Hippocampal formation (tissue), 2 donors: Measurements from ENCODE around the gene SWSAP1.

ENCODE experiments used
- DNase-seq, 2 donors: peaks; one replicate each; lab custom pipeline; 2025; lab: John Stamatoyannopoulos, UW

Gene SWSAP1

GRCh38 chr19:11355160-11356073 lies 19.0 kb upstream of the SWSAP1 start, which contains the start of gene PLPPR2:
PLPPR2 (plus strand) TSS chr19:11355432; CDS start chr19:11357674, 2,242 bp downstream.
- peak; percentile 70 to 72 for DNase-seq

DNA sequence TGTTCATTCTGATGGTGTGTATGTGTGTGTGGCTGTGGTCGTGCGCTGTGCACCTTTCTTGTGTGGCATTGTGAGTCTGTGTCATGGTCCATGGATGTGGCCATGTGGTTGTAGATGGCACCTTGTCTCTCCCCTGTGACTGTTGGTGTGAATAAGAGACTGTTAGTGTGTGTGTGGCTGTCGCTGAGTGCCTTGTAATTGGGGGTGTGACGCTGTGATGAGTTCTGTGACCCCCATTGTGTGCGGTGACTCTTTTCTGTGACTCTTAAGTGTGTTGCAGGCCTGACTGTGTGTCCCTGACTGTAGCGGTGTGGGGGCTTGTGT lies 18.4 kb upstream of the SWSAP1 start:
- no peak for DNase-seq

DNA sequence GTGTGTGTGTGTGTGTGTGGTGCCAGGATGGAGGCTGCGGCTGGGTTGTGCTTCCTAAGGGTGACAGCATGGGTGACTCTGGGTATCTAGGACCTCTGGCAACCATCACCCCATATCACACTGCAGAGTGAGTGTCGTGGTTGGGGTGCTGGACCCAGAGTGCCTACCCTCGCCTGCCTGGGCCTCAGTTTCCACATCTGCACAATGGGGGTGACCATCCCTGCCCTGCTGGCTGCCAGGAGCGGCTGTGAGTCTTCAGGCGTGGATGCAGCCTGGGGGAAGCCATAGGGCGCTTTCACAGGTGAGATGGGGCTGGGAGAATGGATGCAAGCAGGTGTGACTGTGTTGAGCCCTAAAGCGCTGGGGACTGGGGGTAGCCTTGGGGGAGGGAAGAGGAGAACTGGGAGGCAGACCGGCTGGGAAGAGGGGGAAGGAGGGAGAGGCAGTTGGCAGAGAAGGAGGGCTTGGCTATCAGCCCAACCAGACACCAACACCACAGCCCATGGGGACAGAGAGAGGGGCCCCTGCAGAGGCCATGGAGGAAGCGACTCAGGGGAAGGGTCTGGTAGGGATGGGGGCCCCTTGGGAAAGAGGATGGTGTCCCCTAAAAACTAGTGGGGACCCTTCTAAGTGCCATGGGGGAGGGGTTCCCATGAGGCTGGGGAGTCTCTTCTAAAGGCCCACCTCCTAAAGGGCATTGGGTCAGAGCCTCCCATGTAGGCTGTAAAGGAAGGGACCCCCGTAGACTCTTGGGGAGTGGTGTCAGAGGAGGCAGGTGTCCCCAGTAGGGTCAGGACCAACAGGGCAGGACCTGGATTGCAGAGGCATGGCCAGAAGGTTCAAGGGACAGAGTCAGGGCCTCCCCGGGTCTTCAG lies 17.6 kb upstream of the SWSAP1 start:
- DNase-seq, result no peak

- DNase-seq, result no peak
These were observed 15.0 kb upstream of the SWSAP1 start for GRCh38 chr19:11359421-11359820.

DNA sequence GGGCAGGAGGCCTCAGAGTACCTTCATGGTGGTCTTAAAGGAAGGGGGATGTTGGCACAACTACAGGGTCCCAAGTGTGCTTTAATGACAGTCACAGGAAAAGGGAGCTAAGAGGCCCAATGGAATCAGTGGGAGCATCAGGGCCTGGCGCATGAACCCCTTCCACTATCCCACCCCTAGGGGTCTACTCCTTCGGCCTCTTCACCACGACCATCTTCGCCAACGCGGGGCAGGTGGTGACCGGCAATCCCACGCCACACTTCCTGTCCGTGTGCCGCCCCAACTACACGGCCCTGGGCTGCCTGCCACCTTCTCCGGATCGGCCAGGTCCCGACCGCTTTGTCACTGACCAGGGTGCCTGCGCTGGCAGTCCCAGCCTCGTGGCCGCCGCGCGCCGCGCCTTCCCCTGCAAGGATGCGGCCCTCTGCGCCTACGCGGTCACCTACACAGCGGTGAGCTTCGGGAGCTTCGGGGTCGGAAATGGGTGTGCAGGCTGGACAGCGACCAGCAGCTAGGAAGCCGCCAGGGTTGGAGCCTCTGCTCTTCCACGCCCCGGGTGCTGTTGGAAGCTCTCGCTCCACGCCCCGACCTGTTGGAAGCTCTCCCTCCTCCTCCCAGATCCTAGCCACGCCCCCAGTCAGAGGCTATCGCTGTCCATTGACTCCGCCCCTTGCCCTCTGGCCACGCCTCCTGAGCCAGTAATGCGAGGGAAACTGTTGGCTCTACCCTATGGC lies 13.3 kb upstream of the SWSAP1 start:
- no peak for DNase-seq

DNA sequence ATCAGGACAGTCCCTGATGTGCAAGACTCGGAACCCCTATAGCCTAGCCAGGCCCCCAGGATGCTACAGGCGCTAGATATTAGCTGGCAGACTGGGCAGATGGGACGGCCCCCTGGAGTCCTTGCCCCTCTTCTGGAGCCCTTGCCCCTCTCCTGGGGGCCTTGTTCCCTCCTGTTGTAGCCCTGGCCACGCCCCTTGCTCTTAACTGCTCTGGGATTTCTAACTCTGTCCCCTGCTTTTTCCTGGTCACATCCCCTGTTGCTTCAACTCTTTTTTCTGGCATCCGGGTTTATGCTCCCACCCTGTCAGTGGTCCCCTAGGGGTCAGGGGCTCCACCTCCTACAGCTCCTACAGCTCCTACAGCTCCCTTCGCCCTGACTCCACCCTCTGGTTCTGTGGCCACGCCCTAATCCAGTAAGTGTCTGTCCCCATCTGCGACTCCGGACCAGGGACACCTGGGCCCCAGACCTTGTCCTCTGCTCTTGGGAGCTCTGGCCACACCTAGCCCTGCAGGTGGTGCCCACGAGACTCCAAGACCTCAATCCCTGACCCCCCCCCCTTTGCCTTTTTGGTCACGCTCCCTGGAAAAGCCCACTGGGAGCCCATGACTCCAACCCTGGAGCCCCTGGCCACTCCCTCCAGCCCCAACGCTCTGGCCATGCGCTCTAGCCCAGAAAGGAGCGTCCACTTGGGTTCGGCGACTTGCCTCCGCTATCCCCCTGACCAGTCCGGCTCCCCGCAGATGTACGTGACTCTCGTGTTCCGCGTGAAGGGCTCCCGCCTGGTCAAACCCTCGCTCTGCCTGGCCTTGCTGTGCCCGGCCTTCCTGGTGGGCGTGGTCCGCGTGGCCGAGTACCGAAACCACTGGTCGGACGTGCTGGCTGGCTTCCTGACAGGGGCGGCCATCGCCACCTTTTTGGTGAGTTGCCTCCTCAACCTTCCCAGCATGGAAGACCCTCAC lies 12.4 kb upstream of the SWSAP1 start:
- DNase-seq, result no peak

GRCh38 chr19:11363881-11364280 lies 10.6 kb upstream of the SWSAP1 start:
- DNase-seq, result no peak

DNA sequence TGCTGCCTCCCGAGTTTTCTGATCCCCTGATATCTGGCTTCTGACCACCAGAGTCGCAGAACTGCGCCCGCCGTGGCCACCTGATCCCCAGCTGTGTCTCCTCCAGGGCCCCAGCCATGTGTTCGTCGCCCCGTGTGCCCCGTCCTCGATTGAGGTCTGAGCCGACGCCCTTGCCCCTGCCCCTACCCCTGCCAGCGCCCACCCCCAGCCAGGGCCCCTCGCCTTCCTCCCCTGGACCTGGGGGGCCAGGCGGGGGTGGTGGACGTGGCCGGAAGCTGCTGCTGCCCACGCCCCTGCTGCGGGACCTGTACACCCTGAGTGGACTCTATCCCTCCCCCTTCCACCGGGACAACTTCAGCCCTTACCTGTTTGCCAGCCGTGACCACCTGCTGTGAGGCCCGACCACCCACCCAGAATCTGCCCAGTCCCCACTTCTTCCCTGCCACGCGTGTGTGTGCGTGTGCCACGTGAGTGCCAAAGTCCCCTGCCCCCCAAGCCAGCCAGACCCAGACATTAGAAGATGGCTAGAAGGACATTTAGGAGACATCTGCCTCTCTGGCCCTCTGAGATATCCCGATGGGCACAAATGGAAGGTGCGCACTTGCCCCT lies 10.1 kb upstream of the SWSAP1 start:
- no peak for DNase-seq

- no peak for DNase-seq
These were observed 9.5 kb upstream of the SWSAP1 start for GRCh38 chr19:11364935-11365334.

DNA sequence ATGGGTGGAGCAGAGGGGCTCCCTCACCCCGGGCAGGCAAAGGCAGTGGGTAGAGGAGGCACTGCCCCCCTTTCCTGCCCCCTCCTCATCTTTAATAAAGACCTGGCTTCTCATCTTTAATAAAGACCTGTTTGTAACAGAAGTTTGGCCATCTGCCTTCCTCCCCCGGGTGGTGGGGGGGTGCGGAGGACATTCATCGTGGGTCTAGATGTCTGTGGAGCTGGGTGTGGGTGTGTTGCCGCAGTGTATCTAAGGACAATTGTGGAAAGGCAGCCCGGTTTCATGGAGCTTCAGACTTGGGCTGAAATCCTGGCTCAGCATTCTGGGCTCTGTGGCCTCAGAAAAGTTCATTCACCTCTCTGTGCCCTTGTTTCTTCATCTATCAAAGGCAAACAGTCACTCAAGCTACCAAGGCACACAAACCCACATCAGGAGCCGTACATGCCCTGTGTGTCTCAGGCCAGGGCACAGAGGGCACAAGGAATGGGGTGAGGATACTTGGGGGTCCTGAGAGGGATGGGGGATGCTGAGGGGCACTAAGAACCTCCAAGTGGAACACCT lies 8.8 kb upstream of the SWSAP1 start:
- DNase-seq, result no peak

- no peak for DNase-seq
These were observed 6.9 kb upstream of the SWSAP1 start for GRCh38 chr19:11367528-11367927.

DNA sequence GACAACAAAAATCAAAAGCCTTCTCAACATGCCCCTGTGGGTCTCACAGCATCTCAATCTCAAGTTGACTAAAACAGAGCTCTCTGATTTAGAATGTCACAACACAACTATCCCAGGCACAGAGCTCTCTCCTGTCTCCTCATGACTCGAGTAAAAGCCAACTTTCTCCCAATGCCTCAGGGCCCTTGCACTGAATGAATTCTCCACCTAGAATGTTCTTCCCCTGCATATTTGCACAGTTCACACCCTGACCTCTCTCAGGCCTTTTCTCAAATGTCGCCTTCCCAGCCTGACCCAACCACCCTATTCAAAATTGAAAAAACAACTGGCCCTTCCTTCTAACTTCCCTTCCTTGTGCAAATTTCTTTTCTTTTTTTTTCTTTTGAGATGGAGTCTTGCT lies 3.7 kb upstream of the SWSAP1 start:
- DNase-seq, result no peak

DNA sequence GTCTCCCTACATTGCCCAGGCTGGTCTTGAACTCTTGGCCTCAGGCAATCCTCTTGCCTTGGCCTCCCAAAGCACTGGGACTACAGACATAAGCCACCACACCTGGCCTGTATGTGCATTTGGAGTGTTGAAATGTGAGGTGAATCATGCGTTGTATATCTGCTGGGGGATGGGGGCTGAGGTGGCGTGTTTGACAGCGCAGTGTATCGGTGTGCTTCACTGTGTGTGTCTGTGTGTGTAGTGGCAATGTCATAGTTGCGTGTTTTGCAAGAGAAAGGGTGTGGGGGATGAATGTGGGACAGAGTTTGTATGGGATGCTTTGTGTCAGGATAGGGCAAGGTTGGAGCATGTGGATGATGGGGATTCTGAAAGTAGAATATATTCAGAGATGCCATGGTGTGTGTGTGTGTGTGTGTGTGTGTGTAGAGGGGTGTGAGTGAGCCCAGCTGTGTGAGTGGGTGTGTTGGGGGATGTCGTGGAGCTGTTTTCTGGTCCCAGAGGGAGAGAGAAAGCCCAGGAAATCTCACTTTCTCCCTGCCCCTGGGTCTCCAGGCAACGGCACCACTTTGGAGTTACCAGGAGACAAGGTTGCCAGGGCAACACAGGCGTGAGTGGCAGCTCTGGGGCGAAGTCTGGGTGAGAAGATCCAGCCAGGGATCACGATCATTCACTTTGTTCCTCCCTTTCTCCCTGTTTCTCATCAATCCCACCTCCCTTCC lies 1.1 kb upstream of the SWSAP1 start:
- DNase-seq, result peak; percentile 29 to 54

DNA sequence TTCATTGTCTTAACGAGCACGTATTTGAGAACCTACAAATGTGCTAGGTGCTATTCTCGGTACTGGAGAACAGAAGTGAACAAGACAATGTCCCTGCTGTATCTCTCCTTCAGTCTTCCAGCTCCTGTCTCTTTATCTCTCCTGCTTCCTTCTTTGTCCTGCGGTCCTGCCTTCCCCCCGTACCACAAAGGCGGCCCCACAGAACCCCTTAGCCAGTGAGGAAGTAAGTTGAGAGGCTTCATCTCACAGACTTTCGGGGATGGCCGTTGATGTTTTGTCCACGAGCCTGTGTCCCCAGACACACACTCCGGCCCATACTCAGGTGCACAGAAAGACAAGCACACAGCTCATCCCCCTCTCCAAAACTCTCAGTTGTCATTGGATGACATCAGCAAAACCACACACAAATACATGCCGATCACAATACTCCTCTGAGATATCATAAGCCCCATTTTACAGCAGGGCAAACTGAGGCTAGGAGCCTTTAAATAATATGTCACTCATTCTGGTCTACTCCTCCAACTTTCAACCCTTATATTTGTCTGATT lies 507 bp upstream of the SWSAP1 start:
- no peak for DNase-seq

DNA sequence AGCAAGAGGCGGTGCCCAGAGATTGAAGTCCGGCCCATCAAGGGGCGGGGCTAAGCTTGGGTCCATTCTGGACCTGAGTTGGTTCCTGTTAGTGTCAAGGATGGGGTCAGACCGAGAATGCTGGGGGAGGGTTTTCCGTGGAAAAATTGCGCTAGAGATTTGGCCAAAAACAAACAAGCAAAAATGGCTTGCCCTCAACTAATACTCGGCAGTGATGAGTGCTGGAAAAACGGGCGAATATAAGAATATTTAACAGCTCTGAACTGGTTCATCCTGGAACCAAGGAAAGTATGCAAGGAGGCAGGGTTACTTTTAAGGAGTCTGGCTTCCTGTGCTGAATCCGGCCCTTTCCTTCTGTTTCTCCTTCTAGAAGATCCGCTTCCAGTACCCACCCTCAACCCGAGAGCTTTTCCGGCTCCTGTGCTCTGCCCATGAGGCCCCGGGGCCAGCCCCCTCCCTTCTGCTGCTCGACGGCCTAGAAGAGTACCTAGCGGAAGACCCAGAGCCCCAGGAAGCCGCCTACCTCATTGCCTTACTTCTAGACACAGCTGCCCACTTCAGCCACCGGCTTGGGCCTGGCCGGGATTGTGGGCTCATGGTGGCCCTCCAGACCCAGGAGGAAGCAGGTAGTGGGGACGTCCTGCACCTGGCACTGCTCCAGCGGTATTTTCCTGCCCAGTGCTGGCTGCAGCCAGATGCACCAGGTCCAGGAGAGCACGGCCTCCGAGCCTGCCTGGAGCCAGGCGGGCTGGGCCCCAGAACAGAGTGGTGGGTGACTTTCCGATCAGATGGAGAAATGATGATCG lies 880 bp downstream of the SWSAP1 start:
- peak in 1 of 2 donors; percentile 65 for DNase-seq

DNA sequence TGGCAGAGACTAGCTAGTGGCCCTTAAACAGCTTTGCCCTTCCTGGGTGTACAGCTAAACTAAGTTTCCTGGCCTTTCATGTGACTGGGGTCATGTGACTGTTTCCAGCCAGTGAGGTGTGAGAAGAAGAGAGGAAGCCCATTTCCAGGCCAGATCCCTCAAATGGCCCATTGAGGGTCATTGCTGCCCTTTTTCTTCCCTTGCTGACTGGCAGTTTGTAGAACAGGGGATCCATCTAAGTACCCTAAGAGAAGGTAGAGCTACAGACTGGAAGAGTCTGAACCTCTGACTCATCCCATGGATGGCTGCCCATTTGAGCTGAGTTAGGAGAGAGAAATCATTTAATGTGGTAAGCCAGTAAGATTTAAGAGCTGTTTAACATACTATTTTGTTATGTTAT lies 2.8 kb downstream of the SWSAP1 start:
- DNase-seq, result peak in 1 of 2 donors; percentile 36

GRCh38 chr19:11377756-11378155 lies 3.3 kb downstream of the SWSAP1 start:
- no peak for DNase-seq
